NCI-H82 treated with DMSO at 0.1 percent for 48 hours (cell line): ENCODE data around the gene CLEC11A.
"Not testable (repeated sequence)": the region's sequence is repeated elsewhere in the genome, so short reads cannot be mapped to it uniquely, and the experiment has no call there.

Experiments used
- DNase-seq: peaks from one replicate; lab custom pipeline; 2025; ENCODE audit not compliant: unreplicated experiment; lab: John Stamatoyannopoulos, UW

Gene CLEC11A

DNA sequence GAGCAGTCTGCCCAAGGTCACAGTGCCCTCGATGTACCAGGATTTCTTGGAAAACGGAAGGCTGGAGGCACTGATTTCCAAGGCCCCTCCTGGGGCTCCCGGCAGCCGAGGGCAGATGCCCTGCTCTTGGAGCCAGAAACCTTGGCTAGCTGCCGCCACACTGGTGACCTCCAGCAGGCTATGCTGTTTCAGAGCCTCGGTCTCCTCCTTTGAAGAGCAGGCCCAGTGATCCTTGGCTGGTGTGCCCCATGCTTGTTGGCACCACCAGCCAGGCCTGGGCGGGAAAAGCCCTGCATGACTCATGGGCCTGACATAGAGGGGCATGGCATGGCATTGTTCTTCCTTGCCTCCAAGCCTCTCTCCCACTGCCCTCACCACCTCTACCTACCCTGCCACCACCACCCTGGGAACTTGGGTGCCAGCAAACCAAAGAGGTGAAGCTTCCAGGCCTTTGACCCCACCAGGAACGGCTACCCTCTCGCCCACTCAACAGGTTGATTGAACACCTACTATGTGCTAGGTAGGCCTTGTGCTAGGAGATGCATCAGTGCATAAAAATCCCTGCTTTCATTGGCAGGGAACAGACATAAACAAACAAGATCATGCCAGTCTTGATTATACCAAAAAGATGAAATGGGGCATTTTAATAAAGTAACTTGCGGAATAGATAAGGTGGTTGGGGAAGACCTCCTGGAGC is 1.6 kb upstream of the CLEC11A start:
- no peak for DNase-seq

DNA sequence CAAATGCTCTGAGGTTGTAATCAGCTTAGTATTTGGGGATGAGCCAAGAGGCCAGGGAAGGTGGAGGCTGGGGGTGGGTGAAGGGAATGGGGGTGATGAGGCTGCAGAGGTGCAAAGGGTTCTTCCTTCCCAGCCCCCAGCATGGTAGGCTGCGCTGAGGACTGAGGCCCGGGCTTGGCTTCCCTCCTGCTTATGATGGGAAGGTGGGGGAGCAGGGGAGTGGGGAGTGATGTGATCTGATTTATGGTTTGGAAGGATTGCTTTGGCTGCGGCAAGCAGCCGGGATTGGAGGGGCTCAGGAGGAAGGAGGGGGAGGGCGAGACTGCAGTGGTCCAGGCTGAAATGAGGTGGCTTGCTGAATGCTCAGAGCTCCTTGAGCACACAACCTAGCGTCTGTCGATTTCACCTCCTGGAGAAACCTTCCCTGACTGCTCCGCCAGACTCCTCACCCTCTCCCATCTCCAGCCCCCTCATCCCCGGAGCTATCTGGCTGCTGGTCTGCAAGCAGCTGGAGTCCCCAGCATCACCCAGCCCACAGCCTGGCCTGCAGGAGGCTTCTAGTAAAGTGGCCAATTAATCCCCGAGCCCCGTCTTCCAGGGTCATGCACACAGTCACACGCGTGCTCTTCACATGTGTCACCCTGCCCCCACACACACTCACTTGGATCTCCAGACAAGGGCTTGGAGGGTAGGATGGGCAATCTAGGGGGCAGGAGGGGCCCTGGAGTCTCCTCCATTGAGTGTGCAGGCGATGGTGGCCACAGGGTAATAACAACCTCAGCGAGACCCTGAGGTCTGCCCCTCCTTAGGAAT is 757 bp upstream of the CLEC11A start:
- DNase-seq, result peak; percentile 54

DNA sequence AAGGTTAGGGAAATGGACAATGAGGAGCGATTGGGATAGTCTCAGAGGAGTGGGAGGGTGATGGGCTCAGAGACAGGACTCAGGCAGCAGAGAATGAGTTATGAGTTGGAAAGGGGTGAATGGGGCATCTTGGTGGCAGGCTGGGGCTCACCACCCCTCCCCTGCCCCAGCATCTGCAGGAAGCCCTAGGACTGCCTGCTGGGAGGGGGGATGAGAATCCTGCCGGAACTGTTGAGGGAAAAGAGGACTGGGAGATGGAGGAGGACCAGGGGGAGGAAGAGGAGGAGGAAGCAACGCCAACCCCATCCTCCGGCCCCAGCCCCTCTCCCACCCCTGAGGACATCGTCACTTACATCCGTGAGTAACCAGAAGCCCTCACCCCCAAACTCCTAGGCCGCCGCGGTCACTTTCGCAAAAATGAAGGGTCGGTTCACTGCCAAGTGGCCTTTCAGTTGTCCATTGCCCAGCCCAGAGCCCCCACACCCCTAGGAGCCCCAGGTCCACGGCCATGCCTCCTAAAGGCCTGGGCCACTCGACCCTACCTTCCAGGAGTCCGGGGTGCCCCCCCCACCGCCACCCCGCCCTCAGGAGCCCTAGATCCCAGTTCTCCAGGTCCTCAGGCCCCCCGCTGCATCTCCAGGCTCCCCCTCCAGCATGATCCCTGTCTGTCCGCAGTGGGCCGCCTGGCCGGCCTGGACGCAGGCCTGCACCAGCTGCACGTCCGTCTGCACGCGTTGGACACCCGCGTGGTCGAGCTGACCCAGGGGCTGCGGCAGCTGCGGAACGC is 764 bp downstream of the CLEC11A start:
- no peak for DNase-seq

DNA sequence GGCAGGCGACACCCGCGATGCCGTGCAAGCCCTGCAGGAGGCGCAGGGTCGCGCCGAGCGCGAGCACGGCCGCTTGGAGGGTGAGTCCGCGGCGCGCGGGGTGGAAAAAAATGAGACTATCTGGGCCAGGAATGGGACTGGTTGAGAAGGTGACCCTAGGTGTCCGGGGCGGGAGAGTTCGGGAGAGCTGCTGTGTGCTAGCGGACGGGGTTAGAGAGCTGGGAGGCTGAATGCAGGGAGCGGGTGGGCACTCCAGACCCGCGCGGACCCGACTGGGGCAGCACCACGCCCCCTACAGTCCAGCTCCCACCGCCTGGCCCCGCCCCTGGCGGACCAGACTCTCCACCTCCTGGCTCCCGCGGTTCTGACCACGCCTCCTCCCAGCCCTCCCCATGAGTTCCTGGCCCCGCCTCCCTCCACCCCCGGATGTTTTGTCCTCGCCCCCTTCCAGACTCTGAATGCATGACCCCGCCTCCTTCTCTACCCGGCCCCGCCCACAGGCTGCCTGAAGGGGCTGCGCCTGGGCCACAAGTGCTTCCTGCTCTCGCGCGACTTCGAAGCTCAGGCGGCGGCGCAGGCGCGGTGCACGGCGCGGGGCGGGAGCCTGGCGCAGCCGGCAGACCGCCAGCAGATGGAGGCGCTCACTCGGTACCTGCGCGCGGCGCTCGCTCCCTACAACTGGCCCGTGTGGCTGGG is 1.5 kb downstream of the CLEC11A start:
- peak; percentile 93 for DNase-seq

DNA sequence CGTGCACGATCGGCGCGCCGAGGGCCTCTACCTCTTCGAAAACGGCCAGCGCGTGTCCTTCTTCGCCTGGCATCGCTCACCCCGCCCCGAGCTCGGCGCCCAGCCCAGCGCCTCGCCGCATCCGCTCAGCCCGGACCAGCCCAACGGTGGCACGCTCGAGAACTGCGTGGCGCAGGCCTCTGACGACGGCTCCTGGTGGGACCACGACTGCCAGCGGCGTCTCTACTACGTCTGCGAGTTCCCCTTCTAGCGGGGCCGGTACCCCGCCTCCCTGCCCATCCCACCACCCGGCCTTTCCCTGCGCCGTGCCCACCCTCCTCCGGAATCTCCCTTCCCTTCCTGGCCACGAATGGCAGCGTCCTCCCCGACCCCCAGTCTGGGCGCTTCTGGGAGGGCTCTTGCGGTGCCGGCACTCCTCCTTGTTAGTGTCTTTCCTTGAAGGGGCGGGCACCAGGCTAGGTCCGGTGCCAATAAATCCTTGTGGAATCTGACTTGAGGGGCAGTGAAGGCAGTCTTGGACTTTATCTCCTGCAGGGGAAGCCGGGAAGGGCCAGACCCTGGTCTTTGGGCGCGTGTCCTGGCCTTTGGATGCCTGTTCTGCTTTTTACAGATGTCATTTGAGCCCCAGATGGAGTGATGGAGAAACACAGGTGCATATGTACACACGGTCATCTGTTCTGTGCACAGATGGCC is 2.2 kb downstream of the CLEC11A start:
- DNase-seq, result no peak

DNA sequence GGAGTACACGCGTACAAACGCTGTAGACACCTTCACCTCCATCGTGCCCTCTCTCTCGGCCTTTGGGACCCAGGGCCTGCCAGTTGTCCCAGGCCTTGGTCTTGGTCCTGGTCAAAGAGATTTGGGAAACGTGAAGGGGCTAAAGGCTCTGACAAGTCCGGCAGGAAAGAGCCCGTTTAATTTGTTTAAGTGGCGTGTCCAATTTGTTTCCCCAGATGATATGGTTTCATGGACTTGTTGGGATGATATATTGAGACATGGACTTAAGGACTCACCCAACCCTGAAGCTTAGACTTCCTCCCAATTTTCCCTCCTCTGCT is 2.7 kb downstream of the CLEC11A start:
- no peak for DNase-seq

DNA sequence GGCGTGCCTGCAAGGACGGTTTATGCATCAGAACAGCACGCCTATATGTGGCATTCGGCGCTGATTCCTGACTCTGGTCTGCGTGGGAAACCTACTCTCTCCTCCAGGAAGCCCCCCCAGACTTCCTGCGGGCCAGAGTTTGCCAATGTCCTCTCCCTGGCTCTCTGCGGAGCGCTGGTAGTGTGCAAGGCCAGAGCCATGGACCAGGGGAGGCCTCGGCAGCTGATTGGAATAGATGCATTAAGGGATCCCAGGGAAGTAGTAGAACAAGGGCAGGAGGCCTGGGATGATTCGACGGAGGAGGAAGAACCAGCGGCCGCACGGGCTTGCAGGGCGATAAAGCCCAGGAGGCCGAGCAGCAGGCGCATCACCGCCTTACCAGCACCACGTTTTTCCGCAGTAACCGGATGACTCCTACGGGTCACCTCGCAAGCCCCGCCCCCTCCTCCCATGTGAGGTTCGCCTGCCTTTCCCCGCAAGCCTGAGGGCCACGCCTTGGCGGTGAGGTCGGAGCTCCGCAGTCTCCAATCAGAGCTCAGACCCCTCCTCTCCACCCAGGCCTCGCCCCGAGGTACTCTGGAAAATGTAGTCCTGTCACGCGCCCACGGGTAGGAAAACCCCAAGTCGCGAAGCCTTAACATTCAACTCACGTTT is 5.0 kb downstream of the CLEC11A start:
- peak; percentile 77 for DNase-seq

DNA sequence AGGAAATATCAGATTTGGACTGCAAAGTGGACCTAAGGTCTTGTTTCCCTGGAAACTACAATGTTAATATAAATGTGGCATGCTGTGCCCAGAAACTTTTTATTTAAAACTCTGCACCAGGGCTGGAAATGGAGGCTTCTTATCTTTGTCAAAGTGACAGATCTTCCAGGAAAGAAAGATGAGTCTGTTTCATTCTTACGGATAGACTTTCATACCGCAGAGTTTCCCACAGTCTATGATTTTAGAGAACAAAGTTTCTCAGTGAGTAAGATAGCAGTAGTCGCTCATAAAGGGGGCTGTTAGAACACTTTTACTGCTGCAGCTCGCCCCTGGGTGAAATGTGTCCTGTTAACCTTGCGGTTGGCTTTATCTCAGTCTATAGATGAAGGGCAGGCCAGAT is 6.7 kb downstream of the CLEC11A start:
- DNase-seq, result no peak

DNA sequence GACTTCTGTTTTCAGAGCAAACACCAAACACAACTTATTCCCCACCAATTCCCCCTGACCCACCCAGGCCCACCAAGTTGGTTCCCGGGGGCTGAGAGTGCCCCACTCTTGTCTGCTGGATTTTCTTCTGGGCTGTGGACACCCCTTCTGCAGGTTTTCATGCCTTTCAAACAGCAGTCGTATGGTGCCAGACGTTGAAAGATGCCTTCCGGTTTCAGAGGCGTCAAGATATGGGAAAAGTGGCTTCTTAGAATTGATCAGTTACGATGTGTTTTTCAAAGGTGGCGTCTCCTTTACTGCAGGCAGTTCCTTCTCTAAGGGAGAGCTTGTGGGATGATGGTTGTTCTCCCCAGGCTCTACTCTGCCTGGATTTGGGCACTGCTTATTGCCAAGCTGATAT is 12.7 kb downstream of the CLEC11A start:
- DNase-seq, result no peak

DNA sequence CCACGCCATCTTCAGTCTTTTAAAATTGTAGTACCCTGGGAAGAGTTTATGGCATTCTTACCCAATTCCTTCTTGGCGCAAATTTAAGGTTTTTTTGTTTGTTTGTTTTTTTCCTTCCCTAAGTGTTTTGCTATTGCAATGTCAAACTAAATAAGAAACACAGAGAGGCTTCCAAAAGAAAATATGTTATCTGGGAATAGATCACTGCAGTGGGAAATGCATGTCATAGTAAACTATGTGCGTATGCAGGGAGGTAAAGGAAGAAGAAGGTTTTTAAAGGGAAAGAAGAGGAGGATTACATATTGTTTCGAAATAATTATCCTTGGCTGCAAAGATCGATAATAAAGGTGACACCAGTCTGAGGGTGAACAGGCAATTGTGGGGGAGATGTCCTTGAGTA is 13.2 kb downstream of the CLEC11A start:
- DNase-seq, result no peak

DNA sequence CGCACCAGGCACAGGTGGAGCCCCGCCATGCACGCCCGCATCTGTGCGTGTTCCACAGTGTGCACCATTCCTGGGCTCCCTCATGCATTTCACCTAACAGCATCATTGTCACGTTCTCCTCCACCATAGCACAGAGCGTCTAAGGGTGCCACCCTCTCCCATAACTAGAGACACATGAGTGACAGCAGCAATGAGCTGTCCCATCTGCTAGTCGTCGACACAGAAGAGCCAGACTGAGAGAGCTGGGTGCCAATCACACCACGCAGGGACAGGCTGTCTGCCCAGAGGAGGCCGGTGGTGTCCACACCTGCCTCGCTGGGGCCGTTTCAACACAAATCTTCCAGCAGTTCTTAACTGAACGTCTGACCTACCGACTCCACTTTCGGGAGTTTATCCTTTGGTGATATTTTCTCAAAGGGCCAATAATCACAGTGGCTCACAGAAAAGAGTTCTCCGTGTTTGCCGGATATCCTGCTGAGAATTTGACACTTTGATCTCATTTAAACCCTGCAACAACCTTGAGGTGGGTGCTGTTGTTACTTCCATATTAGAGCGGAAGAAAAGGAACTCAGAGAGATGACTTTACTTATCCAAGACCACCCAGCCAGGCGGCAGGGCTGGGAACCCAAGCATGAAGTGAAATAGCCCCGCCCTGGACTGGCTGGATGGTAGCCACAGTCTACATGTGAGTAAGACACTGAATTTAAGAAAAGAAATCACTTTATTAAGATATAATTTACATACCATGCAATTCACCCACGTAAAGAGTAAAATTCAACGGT is 16.2 kb downstream of the CLEC11A start:
- no peak for DNase-seq

DNA sequence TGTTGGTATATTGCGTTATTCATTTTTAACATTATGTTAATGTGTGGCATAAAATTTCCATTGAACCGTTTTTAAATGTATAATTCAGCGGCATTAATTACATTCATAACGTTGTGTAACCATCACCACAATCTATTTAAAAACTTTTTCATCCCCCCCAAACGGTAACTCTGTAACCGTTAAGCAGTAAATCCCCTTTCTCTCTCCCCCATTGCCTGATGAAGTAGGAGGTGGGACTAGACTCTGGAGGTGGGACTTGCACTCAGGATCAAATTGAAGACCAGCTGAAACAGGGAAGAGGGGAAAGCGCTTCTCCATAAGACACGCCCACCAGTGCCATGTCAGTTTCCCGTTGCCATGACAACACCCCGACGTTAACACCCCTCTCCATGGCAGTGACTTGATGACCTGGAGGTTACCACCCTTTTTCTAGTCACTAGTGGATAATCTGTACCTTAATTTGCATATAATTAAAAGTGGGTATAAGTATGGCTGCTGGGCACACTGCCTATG is 16.8 kb downstream of the CLEC11A start:
- no peak for DNase-seq

DNA sequence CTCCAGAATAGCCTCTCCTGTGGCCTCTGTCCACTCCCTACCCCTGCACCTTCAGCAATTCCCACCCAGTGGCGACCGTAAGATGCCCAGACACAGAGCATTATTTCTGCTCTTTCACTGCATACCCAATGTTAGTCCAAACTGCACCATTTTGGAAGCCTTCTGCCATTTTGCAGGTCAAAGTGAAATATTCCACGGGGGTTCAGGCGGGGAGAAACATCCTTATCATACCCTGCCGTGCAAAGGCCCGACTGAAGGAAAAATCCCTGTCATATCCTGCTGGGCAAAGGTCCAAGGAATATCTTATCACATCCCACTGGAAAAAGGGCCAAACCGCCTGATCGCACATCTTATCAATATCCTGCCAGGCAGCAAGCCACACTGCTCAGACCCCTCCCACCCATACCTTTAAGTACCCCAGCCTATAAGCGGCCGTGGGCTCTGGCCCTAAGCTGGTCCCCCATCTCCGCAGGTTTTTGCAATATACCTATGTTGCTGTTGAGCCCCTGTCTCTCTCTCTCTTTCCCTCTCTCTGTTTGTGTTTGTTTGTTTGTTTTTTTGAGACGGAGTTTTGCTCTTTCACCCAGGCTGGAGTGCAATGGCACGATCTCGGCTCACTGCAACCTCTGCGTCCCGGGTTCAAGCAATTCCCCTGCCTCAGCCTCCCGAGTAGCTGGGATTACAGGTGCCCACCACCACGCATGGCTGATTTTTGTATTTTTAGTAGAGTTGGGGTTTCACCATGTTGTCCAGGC is 18.2 kb downstream of the CLEC11A start:
- DNase-seq, result no peak

DNA sequence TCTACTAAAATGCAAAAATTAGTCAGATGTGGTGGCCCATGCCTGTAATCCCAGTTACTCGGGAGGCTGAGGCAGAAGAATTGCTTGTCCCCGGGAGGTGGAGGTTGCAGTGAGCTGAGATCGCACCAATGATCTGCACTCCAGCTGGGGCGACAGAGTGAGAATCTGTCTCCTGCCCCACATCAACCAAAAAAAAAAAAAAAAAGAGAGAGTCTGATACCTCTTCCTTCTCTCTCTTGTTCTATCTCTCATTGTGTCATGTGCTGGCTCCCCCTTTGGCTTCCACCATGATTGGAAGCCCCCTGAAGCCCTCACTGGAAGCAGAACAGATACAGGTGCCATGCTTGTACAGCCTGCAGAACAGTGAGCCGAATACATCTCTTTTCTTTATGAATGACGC is 20.4 kb downstream of the CLEC11A start:
- no peak for DNase-seq

DNA sequence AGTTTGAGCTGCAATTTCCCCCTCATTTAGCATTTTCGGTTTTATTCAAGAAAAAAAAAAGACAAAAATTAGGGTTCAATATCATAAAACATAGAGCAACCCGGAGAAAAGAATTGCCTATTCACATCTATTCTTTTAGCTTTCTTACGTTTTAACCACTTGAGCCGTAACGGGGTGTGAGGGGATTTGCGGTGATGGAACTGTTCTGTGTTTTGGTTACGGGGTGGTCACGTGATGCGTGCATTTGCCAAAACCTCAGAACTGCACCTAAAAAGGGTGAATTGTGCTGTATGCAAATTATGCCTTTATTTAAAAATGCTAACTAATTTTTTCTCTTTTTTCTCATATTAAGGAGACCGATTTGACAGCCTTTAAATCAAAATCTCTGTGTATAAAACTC is 22.1 kb downstream of the CLEC11A start:
- no peak for DNase-seq

DNA sequence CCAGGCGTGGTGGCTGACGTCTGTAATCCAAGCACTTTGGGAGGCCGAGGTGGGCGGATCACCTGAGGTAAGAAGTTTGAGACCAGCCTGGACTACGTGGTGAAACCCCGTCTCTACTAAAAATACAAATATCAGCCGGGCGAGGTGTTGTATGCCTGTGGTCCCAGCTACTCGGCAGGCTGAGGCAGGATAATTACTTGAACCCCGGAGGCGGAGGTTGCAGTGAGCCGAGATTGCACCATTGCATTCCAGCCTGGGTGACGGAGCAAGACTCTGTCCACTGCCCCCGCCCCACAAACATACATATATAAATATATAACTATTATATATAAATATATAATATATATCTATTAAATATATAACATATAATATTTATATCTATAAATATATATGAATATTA is 24.0 kb downstream of the CLEC11A start:
- DNase-seq, result not testable (repeated sequence)

DNA sequence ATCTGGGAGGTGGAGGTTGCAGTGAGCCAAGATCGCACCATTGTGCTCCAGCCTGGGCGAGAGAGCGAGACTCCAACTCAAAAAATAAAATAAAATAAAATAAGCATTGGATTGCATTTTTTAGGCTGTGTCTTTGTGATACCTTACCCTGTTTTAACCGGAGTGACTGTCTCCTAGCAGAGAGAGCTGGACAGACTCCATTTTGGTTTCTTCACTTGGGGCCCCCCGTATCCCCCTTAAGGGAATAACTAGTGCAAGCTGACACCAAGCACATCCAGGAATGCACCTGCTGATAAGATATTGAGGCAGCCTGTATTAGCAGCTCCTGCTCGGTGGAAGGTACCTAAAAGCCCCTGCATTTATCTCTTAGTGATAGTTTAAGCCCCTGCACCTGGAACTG is 26.3 kb downstream of the CLEC11A start:
- DNase-seq, result no peak

DNA sequence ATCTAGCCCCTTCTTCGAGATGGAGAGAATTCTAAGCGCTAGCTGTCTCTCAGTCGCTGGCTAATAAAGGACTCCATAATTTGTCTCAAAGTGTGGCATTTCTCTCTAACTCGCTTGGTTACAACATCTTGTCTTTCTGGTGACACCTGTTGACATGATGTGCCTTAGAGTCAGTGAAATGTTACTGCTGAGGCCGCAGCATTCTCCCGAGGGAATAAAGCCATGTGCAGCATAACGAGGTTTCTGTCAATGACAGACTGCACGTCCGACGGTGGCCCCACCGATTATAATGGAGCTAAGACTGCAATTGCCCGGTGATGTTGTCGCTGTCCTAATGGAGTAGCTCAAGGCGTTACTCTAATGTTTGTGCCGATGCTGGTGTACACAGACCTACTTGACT is 26.8 kb downstream of the CLEC11A start:
- no peak for DNase-seq

DNA sequence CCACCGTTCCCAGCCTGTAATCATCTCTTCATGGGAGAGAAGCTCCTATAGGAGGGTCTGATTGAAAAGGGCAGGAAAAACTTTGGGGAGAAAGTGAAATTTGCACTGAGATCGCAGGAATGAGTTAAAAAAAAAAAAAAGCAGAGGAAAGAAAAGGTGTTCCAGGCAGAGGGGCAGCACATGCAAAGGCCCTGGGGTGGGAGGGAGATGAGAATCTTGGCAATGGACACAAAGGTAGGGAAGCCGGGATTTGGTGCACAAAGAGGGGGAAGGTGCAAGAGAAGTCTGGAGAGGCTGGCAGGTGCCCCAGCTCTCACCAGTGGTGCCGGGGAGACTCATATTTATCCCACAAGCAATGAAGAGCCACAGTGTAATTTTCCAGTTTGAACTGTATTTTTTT is 30.7 kb downstream of the CLEC11A start:
- no peak for DNase-seq
